Kidney glomerular epithelial cell (primary cell): ENCODE results near the gene MMP10.
"Not testable (repeated sequence)": the region's sequence is repeated elsewhere in the genome, so short reads cannot be mapped to it uniquely, and the experiment has no call there.

ENCODE experiments used
- DNase-seq: peaks from one replicate; lab custom pipeline; 2025; lab: John Stamatoyannopoulos, UW

Gene MMP10

DNA sequence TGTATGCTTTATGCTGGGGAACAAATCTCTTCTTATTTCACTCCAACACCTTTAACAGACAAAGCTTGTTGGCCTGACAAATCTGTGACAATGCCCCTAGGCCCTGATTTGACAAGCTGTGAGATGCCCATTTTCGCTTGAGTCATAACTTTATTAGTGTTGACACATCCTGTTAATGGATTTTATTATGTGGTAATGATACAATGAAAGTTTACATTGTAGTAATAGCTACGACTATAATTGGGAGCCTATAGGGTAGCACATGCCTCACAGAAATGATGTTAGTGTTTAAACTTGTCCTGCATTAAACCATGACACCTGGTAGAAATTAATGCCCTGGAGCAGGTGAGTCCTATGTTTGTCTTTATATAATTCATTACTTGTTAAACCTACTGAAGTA is 3.3 kb upstream of the MMP10 start:
- DNase-seq = no peak

DNA sequence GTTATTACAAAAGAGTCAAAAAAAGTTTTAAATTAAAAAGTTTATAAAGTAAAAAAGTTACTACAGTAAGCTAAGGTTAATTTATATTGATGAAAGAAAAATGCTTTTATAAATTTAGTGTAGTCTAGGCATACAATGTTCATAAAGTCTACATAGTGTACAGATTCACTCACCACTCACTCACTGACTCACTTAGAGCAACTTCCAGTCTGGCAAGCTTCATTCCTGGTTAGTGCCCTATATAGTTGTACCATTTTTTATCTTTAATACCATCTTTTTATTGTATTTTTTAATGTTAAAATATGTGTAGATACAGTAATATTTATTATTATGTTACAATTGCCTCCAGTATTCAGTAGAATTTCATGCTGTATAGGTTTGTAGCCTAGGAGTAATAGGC is 2.6 kb upstream of the MMP10 start:
- no peak for DNase-seq

DNA sequence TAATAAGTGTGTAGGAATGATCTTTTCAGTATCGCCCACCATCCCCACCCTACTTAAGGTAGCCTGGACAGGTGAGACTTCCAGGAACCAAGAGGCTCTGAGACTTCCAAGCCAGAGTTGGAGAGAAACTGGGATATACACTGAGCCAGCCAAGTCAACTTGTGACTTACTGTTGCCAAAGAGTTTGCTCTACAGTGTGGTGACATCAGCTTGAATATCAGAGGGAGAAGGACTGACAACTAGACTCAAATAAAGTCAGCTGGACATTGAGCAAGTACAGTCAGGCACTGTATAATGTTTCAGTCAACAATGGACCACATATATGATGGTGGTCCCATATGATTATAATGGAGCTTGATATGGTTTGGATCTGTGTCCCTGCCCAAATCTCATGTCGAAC is 1.2 kb upstream of the MMP10 start:
- DNase-seq = no peak

DNA sequence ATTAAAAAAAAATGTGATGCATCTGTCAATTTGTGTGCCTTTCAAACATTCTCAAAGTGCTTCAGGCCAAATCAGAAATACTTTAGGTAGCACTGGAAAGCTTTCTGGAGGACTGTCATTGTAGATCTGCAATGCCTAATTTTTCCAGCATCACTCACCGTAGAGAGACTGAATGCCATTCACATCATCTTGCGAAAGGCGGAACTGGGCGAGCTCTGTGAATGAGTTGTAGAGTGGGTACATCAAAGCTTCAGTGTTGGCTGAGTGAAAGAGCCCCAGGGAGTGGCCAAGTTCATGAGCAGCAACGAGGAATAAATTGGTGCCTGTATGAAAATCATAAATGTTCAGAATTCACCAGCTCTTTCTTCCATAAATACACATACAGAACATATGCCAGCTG is 4.0 kb downstream of the MMP10 start:
- DNase-seq = no peak

DNA sequence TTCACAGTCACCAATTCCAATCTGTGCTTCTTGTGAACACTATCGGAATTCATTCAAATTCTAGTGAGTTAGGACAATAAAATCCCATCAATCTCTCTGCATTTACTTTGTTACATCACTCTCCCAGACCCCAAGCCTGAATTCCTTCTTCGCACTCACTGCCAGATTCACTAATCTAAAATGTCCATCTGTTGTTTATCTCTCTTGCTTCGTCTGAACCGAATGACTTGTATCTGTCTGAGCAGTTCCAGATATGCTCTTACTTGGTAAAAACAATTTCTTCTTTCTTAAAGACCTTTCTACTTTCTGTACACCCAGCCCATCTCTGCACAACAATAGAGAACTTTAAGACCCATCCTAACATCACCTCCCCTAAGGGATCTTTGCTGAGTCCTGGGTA is 7.0 kb downstream of the MMP10 start:
- DNase-seq = no peak

DNA sequence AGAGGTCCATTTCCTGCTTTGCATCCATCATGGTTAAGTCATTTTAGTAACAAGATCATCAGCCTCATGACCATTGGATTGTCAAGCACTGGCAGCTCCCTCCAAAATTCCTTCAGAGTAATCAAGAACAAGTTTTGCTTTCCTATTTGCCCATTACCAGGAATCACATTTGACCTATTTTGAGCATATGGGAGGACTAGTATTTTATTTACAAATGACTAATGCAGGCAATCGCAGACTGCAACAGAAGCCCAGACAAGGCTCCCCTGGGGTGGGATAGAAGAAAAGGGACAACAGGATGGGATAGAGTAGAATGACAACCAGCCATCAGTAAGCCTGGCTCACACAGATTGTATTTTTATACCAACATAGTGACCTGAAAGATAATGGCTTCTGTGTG is 9.1 kb downstream of the MMP10 start:
- no peak for DNase-seq

DNA sequence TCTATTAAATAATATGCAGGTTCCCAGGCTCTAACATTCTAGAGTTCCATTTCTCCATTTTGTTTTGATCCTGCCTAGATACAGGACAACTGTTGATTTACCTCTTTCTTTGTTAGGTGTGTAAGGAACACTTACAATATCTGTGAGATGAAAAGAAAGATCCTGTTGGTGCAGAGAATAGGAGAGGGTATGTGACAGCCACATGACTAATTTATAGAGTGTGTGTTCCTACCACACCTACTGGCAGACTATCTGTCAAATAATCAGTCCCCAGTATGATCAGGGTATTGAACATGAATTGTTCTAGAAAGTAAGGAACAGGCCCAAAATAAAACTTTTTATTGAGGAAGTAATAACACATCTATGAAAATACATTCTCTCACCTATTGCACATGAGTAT is 10.2 kb downstream of the MMP10 start:
- no peak for DNase-seq

DNA sequence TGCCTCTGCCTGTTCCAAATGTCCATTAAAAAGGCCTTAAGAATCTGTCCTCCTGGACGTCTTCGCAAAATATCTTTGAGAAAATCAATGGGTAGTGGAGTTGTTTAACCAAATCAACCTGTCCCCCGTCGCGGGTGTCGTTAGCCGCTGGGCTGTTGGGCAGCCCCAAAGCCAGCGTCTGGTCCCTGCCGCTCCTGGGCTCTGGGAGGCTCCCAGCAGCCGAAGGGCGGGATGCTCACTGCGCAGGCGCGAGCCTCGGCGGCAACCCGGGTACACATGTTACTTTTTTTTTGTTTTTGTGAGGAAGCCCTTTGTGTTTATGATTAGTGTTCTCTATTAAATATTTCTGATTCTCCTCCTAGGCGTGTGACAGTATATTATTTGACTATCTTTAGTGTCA is 12.6 kb downstream of the MMP10 start:
- DNase-seq = no peak

DNA sequence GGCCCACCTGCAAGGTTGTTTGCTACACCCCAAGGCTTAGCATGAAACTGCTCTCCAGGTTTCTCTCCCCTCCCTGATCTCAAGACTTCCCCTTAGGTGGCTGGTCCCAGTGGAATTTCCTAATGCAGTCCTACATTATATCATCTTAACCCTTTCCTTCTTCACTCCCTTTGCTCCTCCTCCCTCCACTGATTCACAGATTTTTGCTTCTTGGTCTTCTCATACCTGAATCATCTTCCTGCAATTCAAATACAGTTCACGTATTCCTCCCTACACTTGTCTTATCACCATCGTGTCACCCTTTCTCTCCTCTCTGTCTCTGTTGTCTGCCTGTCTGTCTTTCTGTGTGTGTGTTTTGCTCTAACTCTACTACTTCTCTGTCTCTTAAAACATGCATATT is 17.0 kb downstream of the MMP10 start:
- peak; percentile 58 for DNase-seq

DNA sequence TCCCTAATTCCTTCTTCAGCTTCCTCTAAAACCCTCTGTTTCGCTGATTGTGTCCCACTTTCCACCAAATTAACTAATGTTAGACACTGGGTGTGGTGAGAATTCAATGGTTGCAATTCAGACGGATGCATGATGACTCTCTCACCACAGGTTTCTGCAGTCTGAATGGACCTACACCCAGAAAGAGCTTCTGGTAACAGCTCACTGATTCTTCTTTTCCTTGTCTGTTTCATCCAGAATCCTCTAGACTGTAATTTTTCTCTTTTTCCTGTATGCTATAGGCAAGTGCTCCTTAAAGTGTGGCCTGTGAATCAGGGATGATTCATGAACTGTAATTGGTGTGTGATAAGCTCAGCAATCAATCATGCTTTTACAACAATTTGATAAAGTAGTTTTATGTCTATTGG is 18.1 kb downstream of the MMP10 start:
- DNase-seq = peak; percentile 85

DNA sequence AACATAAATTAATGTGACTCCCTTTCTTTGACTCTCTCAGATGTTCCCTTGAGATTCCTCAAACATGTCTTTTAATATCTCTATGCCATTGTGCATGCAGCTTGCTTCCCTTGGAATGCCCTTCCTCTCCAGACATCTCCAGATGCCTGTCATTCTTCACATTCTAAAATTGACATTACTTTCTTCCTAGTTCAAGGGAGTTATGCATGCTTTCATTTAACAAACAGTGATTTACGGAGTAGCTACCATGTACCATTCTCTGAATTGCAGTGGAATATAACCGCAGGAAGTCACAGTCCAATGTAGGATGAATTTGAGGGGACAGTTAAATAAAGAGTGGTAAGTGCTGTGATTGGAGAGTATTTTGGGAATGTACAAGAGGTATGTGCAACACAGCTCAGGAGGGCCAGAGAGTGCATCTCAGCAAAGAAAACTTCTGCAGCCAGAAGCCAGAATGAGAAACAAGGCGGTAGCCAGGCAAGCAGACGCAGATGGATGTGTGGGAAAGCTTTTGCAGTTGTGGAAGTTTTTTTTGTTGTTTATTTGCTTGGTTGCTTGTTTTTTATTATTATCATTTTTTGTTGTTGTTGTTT is 18.7 kb downstream of the MMP10 start:
- DNase-seq = peak; percentile 77

DNA sequence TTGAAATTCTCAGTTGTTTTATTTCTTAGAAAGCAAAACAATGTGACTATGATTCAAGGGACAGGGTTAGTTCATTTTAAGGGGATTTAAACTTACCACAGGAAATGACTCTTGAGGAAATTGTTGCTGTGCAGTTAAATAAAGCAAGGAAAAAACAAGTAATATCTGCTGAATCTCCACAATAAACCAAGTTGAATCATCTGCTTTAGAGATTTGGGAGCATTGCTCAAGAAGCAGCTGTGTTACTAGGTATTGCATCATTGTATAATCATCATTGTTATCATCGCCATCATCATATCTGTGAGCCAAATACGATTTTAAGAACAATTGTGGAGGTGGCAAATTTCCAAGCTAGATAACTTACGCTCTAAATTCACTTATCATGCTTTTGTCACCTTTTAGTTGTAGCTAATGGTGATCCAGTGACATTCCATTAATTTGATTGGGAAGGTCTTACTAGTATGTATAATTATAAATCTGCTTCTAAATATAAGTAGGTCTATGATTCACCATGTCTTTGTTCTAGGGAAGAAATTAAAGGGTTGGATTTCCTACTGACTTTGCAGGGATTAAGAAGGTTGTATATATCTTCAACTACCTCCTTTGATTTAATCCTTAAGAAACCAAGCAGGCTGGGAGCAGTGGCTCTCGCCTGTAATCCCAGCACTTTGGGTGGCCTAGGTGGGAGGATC is 19.9 kb downstream of the MMP10 start:
- peak; percentile 85 for DNase-seq

DNA sequence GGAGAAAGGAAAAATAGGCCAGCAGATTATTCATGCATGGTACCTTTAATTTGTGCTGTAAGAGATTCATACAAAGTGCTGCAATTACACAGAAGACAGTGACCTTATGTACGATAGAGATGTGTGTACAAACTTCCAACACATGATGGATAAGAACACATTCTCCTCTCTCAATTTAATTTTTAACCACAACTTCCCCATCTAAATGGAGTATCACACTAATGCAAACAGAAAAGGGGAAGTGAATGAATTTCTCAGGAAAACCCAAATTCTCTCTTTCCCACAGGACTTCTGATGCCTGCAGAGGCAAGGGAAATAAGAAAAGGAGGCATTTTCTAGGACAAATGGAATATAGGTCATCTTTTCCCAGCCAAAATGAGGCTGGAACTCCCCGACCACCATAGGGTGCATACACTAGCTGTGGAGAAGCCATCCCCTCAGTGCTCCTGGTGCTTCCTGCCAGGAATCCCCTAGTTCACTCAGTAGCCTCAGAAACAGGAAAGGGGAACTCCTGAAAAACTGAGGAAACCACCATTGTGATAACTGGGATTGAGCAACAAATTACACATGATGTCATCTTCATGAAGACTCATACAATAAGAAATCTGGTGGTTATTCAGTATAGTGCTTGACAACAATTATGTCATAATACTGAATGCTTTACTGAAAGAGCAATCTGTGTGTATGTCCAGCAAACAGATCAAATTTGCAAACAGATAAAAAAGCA is 22.4 kb downstream of the MMP10 start:
- DNase-seq = peak; percentile 53

DNA sequence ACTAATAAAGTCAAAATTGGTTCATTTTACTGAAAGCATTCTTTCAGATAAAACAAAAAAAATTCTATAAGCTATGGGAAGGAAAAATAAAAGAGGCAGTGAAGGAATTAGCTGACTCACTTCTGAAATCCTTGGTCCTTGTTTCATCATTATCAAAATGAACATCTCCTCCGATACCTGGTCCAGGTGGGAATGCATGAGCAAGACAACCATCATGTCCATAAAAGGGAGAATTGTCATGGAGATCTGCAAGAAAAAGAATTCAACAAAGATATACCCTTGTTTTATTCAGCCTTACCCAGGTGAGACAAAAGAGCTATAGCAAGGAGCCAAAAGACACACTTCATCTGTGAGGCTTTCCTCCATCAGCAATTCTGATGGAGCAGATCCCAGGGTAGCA is 27.2 kb downstream of the MMP10 start:
- no peak for DNase-seq

DNA sequence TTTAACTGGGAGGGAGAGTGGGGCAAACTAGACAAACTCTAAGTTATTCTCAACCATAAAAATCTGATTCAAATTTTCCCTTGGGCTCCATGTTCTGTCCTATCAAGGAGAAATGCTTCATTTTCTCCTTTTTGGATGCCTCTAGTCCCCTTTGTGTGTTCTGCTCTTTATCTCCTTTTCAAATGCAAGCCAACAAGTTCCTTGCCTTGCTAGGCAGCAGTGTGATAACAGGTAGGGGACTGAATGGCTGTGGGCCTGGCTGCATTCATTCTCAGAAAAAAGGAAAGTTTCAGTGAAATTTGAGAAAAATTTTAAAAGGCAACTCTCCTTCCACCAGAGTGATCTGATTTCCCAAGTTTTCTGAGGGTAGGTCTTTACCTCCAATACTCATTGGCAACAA is 28.8 kb downstream of the MMP10 start:
- no peak for DNase-seq

DNA sequence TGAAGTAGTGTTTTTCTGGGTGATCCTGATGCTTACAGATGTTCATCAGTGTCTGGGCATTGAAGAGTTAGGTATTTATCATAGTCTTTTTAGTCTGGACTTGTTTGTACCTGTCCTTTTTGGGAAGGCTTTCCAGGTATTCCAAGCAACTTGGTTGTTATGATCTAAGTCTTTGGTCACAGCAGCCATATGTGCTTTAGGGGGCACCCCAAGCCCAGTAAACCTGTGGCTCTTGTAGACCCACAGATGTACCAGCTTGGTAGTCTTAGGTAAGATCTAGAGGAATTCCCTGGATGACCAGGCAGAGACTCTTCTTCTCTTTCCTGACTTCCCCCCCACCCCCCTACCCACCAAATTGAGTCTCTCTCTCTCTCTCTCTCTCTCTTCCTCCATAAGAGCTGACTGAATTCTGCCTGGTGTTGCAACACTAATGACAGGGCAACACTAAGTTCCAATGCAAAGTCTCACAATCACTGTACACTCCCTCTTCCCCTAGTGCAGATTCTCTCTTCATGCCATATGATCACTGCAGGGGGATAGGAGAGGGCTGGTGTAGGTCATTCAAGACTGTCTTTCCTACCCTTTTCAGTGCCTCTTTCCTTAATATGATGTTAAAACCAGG is 31.2 kb downstream of the MMP10 start:
- DNase-seq = no peak

DNA sequence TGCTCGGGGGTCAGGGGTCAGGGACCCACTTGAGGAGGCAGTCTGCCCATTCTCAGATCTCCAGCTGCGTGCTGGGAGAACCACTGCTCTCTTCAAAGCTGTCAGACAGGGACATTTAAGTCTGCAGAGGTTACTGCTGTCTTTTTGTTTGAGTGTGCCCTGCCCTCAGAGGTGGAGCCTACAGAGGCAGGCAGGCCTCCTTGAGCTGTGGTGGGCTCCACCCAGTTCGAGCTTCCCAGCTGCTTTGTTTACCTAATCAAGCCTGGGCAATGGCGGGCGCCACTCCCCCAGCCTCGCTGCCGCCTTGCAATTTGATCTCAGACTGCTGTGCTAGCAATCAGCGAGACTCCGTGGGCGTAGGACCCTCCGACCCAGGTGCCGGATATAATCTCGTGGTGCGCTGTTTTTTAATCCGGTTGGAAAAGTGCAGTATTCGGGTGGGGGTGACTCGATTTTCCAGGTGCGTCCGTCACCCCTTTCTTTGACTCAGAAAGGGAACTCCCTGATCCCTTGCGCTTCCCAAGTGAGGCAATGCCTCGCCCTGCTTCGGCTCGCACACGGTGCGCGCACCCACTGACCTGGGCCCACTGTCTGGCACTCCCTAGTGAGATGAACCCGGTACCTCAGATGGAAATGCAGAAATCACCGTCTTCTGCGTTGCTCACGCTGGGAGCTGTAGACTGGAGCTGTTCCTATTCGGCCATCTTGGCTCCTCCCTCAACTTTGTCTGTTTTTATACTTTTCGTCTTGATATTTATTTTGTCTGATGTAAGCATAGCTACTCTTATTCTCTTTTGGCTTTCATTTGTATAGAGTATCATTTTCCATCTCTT is 33.5 kb downstream of the MMP10 start:
- not testable (repeated sequence) for DNase-seq

DNA sequence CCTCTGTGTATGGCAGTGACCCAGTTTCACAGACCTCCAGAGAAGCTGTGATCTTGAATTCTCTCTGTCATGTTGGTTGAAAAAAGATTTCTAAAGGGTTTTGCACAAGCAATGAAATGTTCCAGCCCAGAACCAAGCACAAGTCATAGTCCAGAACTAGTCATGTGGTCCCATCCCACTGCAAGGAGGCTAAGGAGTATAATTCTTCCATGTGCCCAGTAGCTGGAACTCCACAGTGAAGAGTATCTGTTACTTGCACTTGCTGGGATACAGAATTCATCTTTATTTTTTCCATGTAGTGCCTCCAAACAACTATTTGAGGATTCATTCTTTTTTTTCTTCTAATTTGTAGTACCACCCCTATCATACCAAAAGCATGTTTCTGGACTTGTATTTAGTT is 45.8 kb downstream of the MMP10 start:
- DNase-seq = no peak

DNA sequence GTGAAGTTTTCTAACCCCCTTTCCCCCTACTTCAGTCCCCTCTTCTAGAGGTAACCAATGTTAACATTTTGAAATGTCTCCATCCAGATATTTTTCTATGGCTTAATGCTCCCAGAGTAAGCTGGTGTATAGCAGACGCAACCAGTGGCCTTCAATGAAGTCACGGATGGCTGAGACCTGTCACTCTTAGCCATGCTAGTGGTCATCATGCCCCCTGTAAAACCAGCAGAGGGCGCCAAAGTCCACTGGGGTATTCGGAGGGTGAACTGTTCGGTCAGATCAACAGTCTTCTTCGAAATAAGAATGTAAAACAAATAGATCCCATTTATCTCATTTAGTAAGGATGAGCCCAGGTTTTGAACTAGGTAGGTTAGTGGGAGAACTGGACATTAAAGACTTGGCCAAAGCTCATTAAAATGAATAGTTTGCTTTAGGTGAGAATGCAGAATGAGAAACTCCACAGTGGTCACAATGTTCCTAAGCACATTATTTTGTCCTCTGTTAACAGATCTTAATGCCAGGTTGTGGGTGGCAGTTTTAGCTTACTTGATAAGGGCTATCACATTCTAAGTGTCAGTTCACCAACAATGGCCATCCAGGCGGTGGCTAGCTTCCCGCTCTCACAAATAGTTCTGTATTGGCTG is 47.1 kb downstream of the MMP10 start:
- peak; percentile 10 for DNase-seq

DNA sequence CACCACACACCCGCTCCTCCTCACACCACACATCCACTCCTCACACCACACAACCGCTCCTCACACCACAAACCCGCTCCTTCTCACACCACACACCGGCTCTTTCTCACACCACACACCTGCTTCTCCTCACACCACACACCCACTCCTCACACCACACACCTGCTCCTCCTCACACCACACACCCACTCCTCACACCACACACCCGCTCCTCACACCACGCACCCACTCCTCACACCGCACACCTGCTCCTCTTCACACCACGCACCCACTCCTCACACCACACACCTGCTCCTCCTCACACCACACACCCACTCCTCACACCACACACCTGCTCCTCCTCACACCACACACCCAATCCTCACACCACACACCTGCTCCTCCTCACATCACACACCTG is 49.5 kb downstream of the MMP10 start:
- not testable (repeated sequence) for DNase-seq
